ENCODE results near the gene SASH3.
A peak's percentile ranks its signal among the peaks of the same experiment; 100 is the strongest.

Gene SASH3

DNA sequence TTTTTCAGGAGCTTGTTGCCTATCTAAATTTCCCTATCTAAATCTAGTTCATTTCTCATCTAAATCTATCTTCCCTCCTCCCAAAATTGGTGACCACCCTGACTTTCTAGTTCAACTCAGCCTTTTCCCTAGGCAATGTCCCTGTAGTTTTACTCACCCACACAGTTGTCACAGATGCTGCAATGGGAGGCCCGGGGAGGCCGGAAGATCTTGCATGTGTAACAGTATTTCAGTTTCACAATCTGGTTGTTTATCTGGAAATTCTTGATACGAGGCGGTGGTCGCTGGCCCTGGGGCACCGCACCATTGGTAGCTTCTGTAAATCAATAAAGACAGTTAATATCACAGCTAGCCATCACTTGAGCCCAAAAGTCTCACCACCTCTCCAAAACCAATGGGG, 43.8 kb downstream of the SASH3 start:
- no peaks in the 10 kb centered on the region for H3K4me1 ChIP-seq (ENCODE audit: control insufficient read depth, insufficient read depth, low read length)
- no peaks in the 10 kb centered on the region for H3K9me3 ChIP-seq (ENCODE audit: control insufficient read depth, insufficient read depth, low read depth, low read length)
- ChIA-PET CTCF (interaction anchor here (0.6 to 3.0 kb wide), 21 partner anchors 9 to 811 kb away, joined by 3 to 15 read pairs (median 4); no protein-coding TSS in a partner anchor), POLR2A (no interaction called here)
- H3K36me3 ChIP-seq (ENCODE audit: control insufficient read depth in 2 of 2, insufficient read depth in 1 of 2, low read length in 2 of 2): peaks cover 9 to 13% of the 10 kb centered on the region in 2 experiments
- H3K4me3 ChIP-seq (ENCODE audit: low read depth, low read length): no peak overlapping the region
- no peak overlapping the region for H3K27ac ChIP-seq (ENCODE audit: extremely low read depth, low read depth, low read length)
- TF ChIP-seq PRDM10 (tag by site-specific recombination; IDR thresholded peaks at IDR 0.05): 0 out of 2 replicates have a peak, but pooled peaks have one; percentile 46
- no peak for TF ChIP-seq ZNF138 (tag by site-specific recombination; IDR thresholded peaks at IDR 0.05; ENCODE audit: borderline replicate concordance)

- POLR2A ChIA-PET: no interaction called here
- Histone ChIP-seq H3K4me3 (ENCODE audit: low read depth, low read length) (no peak overlapping the region), H3K9me3 (ENCODE audit: control insufficient read depth, insufficient read depth, low read depth, low read length) (no peaks in the 10 kb centered on the region), H3K36me3 (ENCODE audit: control insufficient read depth in 2 of 2, insufficient read depth in 1 of 2, low read length in 2 of 2) (peaks cover 9 to 21% of the 10 kb centered on the region in 2 experiments), H3K27ac (ENCODE audit: extremely low read depth, low read depth, low read length) (no peak overlapping the region), H3K4me1 (ENCODE audit: control insufficient read depth, insufficient read depth, low read length) (no peaks in the 10 kb centered on the region)
- TF ChIP-seq ZNF580 (tag by site-specific recombination; IDR thresholded peaks at IDR 0.05) (peak; percentile 21; the same call in 1 of the 2 replicates), ZBTB20 (tag by site-specific recombination; IDR thresholded peaks at IDR 0.05) (no peak), ZNF146 (tag by site-specific recombination; IDR thresholded peaks at IDR 0.05) (peak; percentile 99), ZNF664 (tag by site-specific recombination; IDR thresholded peaks at IDR 0.05) (no peak), ZNF138 (tag by site-specific recombination; IDR thresholded peaks at IDR 0.05; ENCODE audit: borderline replicate concordance) (no peak)
- CTCF ChIA-PET: interaction anchor here (1.0 to 2.6 kb wide), 5 partner anchors 8 to 370 kb away, joined by 3 to 15 read pairs (median 4); no protein-coding TSS in a partner anchor
Observed at GRCh38 chrX:129824620-129825019, 44.9 kb downstream of the SASH3 start.

DNA sequence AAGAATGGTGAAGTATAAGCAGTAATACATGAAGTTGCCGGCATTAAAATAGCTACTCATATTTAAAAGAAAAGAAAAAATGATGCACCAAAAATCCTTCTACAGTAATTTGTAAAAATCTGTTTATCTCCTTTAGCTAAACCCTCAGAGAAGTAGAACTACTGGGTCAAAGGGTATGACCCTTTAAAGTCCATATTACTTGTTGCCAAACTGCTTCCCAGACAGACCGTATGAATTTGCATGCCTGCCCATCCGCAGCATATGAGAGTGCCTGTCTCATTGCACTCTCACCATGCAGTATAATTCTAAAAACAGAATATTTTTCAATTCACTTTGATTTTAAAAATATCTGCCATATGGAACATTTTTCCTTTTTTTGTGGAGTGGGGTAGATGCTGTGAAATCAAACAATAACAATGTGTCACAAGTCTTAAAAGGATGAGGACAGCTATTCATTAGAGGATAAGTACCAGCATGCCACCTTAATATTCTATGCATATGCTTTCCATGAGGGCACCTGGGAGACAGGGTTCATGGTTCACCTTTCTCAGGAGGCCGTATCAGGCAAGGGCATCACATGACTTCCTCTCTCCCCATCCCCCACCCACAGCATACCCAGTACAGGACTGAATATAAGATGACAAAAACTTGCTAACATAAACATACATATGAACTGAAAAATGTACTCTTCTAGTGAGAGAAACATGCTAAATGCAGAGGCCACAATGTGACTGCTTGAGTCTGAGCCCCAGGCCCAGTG, 46.2 kb downstream of the SASH3 start:
- ChIA-PET CTCF (interaction anchor here (0.6 to 0.7 kb wide), 2 partner anchors 51 to 99 kb away, joined by 3 to 4 read pairs; no protein-coding TSS in a partner anchor), POLR2A (no interaction called here)
- Histone ChIP-seq H3K4me3 (ENCODE audit: low read depth, low read length) (no peak overlapping the region), H3K9me3 (ENCODE audit: control insufficient read depth, insufficient read depth, low read depth, low read length) (no peaks in the 10 kb centered on the region), H3K36me3 (ENCODE audit: control insufficient read depth in 2 of 2, insufficient read depth in 1 of 2, low read length in 2 of 2) (peaks cover 9 to 21% of the 10 kb centered on the region in 2 experiments), H3K27ac (ENCODE audit: extremely low read depth, low read depth, low read length) (no peak overlapping the region), H3K4me1 (ENCODE audit: control insufficient read depth, insufficient read depth, low read length) (no peaks in the 10 kb centered on the region)
- TF ChIP-seq ZNF776 (tag by site-specific recombination; IDR thresholded peaks at IDR 0.05; ENCODE audit: borderline replicate concordance) (no peak), KLF16 (tag by site-specific recombination; IDR thresholded peaks at IDR 0.05) (no peak), ZBTB17 (tag by site-specific recombination; IDR thresholded peaks at IDR 0.05) (no peak), MEIS1 (CRISPR knock-in tag; IDR thresholded peaks at IDR 0.05; ENCODE audit: borderline replicate concordance) (no peak), ZNF488 (tag by site-specific recombination; IDR thresholded peaks at IDR 0.05) (no peak), ZFHX2 (tag by site-specific recombination; conservative IDR thresholded peaks at IDR 0.05) (no peak), ZNF223 (tag by site-specific recombination; IDR thresholded peaks at IDR 0.05) (no peak)

All from HEK293 (cell line).